LNCaP clone FGC (cell line): Measurements from ENCODE around the gene BCL2.

Experiments
- DNase-seq: peaks from one replicate; pipeline ENCODE4 v3.0.0-alpha.2; 2011; ENCODE audit warnings: low read depth
- H3K4me3 ChIP-seq: 2 replicates; pipeline ENCODE4 v1.5.1; 2011; ENCODE audit warnings: mild to moderate bottlenecking, low read depth, low read length, control low read depth
- TF ChIP-seq, protein P1 (sequence below): IDR thresholded peaks from 2 replicates; pipeline ENCODE4 v1.5.1; 2012; ENCODE audit warnings: mild to moderate bottlenecking; ENCODE audit not compliant: control insufficient read depth, insufficient read depth; ENCODE audit errors: extremely low read depth

Gene BCL2

DNA sequence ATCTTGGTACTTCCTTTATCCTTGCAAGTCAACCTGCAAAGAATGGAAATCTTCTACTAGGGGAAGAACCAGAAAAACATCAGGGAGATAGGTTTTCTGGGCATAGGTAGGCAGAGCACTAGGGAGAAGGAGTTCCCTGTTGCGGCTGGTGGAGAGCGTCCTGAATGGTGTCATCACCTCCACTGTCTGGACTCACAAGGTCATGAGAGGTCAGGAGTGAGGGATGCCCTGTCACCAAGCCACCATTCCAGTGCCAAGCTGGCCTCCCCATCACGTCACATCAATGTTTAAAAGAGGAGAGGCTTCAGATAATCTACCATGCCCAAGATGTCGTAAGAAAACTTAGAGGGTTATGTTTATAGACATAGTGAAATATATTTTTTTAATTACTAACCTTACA, 72.1 kb downstream of the BCL2 start:
- DNase-seq: no peak
- no peak overlapping the region for H3K4me3 ChIP-seq
- TF ChIP-seq, protein P1, sequence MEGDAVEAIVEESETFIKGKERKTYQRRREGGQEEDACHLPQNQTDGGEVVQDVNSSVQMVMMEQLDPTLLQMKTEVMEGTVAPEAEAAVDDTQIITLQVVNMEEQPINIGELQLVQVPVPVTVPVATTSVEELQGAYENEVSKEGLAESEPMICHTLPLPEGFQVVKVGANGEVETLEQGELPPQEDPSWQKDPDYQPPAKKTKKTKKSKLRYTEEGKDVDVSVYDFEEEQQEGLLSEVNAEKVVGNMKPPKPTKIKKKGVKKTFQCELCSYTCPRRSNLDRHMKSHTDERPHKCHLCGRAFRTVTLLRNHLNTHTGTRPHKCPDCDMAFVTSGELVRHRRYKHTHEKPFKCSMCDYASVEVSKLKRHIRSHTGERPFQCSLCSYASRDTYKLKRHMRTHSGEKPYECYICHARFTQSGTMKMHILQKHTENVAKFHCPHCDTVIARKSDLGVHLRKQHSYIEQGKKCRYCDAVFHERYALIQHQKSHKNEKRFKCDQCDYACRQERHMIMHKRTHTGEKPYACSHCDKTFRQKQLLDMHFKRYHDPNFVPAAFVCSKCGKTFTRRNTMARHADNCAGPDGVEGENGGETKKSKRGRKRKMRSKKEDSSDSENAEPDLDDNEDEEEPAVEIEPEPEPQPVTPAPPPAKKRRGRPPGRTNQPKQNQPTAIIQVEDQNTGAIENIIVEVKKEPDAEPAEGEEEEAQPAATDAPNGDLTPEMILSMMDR: no peak

DNA sequence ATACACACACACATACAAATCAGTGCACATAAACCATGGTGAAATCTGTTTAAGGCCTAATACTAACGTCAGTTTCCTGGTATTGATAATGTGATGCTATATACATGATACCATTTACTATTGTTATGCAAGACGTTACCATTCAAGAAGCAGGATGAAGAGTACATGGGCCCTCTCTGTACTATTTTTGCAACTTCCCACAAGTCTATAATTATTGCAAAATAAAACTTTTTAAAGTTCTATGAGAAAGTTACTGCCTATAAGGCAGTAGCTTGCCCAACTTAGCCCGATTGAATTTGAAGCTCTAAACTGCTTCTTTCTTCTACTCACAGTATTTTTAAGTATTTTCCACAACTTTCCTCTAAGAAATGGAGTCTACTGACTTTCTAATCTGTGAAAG, 74.0 kb downstream of the BCL2 start:
- TF ChIP-seq, protein P1: no peak
- DNase-seq: no peak
- no peak overlapping the region for H3K4me3 ChIP-seq

DNA sequence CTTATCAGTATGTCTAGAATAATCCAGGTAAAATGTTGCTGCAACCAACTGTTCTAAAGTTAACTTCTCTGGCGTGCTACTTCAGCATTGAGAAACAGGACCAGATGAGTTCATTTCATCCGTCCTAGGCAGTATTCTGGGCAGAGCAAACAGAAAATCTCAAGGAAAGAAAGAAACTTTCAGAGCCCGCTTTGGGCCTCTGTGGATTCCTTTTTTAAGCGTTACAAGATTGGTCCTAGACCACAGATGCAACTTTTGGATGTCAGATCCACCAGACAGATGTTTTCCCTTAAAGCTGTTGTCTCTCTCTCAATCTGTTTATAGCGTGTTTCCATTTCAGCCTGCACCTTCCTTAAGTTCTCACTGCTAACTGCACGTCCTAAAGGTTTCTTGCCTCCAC, 75.0 kb downstream of the BCL2 start:
- TF ChIP-seq, protein P1: no peak
- no peak overlapping the region for H3K4me3 ChIP-seq
- DNase-seq: no peak

DNA sequence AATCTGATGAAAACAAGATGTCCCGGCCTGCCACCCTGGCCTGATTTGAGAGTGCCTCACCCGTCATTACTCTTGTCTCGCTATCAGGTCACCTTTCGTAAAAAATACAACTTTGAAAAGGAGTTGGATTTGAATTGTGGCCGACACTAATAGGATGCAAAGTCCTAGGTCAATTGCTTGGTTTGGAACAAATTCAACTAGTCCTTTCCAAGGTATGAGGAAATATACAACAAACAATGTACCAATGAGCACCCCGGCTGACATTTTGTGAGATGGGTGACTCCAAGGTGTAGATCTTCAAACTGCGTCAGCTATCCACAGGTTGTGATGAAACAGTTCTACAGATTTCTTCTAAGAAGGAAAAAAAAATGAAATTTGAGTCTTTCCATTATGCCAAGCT, 77.8 kb downstream of the BCL2 start:
- TF ChIP-seq, protein P1: no peak
- DNase-seq: no peak
- no peak overlapping the region for H3K4me3 ChIP-seq

DNA sequence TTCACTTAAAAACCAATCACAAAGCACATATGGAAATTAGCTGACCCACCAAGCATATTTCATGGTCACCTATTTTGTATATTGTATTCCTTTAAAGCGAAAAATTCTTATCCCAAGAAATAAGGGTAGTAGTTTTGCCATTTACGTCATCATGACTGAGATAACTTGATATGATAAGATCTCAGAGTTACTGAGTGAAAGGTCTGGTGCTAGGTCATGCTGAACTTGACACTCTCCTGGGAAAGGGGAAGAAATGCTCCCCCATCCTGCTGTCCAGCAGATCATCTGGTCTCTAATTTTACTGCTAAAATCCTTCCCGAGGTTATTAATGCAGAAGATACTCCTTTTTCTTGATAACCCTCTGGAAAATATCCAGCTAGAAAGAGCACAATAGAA, 78.3 kb downstream of the BCL2 start:
- DNase-seq: no peak
- H3K4me3 ChIP-seq: no peak overlapping the region
- TF ChIP-seq, protein P1: no peak

DNA sequence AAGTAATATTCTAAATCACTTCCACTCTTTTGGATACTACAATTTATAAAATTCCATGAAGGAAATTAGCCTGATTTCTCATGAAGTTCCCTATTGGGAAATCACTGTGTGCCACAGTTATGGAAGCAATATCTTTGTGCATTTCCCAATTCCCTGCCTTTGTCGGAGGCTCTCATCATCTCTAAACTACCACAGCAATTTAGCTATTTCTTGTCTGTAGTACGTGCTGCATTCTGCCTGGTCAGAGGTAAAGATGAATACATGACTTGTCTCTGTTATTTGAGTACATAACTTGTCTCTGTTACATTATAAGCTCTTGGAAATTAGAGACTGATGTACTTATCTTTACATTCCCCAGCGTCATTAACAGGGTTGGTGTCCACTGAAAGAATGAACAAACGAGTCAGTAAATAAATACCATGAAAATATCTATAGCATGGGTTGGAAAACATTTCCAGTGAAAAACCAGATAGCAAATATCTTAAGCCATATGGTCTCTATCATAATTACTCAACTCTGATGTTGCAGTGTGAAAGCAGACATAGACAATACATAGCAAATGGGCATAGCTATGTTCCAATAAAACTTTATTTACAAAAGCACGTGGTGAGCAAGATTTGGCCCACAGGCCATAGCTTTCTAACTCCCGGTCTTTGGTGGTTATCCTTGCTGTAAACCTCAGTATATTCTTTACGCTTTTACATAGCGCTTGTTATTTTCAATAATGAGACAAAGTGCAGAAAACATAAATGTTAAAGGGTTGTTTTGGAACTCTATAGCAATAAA, 78.8 kb downstream of the BCL2 start:
- DNase-seq: no peak
- TF ChIP-seq, protein P1: no peak

DNA sequence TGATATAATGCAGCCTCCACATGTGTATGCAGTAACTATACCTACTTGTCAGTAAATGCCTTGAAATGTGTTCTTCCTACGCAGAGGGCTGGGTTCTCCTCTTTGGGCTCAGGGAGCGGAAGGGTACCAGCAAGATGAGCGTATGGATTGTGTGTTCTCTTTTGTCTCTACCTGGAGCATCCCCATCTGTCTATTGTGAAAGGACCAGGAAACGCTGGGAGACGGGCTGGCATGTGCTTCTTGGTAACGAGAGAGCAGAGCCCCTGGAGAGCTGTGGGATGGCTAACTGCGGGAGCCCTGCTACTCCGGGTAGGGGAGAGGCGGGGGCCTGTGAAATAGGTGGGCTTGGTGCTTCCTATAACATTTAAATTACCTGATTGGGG, 80.9 kb downstream of the BCL2 start:
- no peak overlapping the region for H3K4me3 ChIP-seq

More for the DNA sequence above, 78.8 kb downstream of the BCL2 start:
- no peak overlapping the region for H3K4me3 ChIP-seq

More for the DNA sequence above, 80.9 kb downstream of the BCL2 start:
- TF ChIP-seq, protein P1: no peak
- no peak for DNase-seq
